ENCODE measurements around the gene RANBP17. TPM values are rescaled to one million over a fixed set of nuclear protein-coding genes. Genes with fewer than 3 reads are reported as not detected.

Gene RANBP17
- total and polyA plus RNA-seq, 2 donors (not counting 1 experiment from before 2014, with no cell fraction given), result 3.1 to 3.5 TPM

- Histone ChIP-seq H3K9ac (ENCODE audit: insufficient read depth, low read length) (no peak overlapping the region), H3K4me2 (ENCODE audit: extremely low read depth, insufficient read depth, low read length) (no peak overlapping the region), H2AFZ (ENCODE audit: low read length) (no peak overlapping the region), H3K27me3 (ENCODE audit: control insufficient read depth, insufficient read depth, low read length) (no peaks in the 10 kb centered on the region), H3K27ac (ENCODE audit: insufficient read depth, low read length) (no peak overlapping the region), H3K79me2 (ENCODE audit: control insufficient read depth, insufficient read depth, low read length) (no peaks in the 10 kb centered on the region), H4K20me1 (ENCODE audit: control insufficient read depth, extremely low read depth, insufficient read depth, low read length) (no peaks in the 10 kb centered on the region), H3K4me1 (ENCODE audit: control insufficient read depth, extremely low read depth, insufficient read depth, low read length) (no peaks in the 10 kb centered on the region), H3K9me3 (ENCODE audit: control insufficient read depth, insufficient read depth, low read depth, low read length) (no peaks in the 10 kb centered on the region), H3K36me3 (ENCODE audit: control insufficient read depth, insufficient read depth, low read length) (no peaks in the 10 kb centered on the region), H3K4me3 (replicated peaks in 1 of 4; ENCODE audit: control extremely low read depth in 1 of 4, insufficient read depth in 1 of 4, low read depth in 3 of 4, low read length in 4 of 4) (no peak overlapping the region)
- DNase-seq (ENCODE audit: low read depth in 2 of 2), result peak in 1 of 2 donors; percentile 24
- TF ChIP-seq EZH2 (IDR thresholded peaks at IDR 0.05; ENCODE audit: low read length, missing control alignments) (no peak), CTCF (conservative IDR thresholded peaks at IDR 0.05 in 1 of 2, IDR thresholded peaks at IDR 0.05 in 1 of 2; ENCODE audit: low read depth in 1 of 2, low read length in 2 of 2) (no peak)
Observed at GRCh38 chr5:171221916-171222315, 360.1 kb downstream of the RANBP17 start.

- no peaks in the 10 kb centered on the region for H3K79me2 ChIP-seq (ENCODE audit: control insufficient read depth, insufficient read depth, low read length)
- no peak for TF ChIP-seq CTCF (conservative IDR thresholded peaks at IDR 0.05 in 1 of 2, IDR thresholded peaks at IDR 0.05 in 1 of 2; ENCODE audit: low read depth in 1 of 2, low read length in 2 of 2)
- TF ChIP-seq EZH2 (IDR thresholded peaks at IDR 0.05; ENCODE audit: low read length, missing control alignments), result no peak
- H3K27me3 ChIP-seq (ENCODE audit: control insufficient read depth, insufficient read depth, low read length), result no peaks in the 10 kb centered on the region
- no peaks in the 10 kb centered on the region for H3K9me3 ChIP-seq (ENCODE audit: control insufficient read depth, insufficient read depth, low read depth, low read length)
- H2AFZ ChIP-seq (ENCODE audit: low read length), result no peak overlapping the region
- H3K27ac ChIP-seq (ENCODE audit: insufficient read depth, low read length), result no peak overlapping the region
- no peak overlapping the region for H3K4me3 ChIP-seq (replicated peaks in 1 of 4; ENCODE audit: control extremely low read depth in 1 of 4, insufficient read depth in 1 of 4, low read depth in 3 of 4, low read length in 4 of 4)
- no peaks in the 10 kb centered on the region for H4K20me1 ChIP-seq (ENCODE audit: control insufficient read depth, extremely low read depth, insufficient read depth, low read length)
- no peak for DNase-seq (ENCODE audit: low read depth in 2 of 2)
- H3K4me2 ChIP-seq (ENCODE audit: extremely low read depth, insufficient read depth, low read length), result no peak overlapping the region
- no peaks in the 10 kb centered on the region for H3K36me3 ChIP-seq (ENCODE audit: control insufficient read depth, insufficient read depth, low read length)
- H3K9ac ChIP-seq (ENCODE audit: insufficient read depth, low read length), result no peak overlapping the region
- H3K4me1 ChIP-seq (ENCODE audit: control insufficient read depth, extremely low read depth, insufficient read depth, low read length), result no peaks in the 10 kb centered on the region
Observed at GRCh38 chr5:171223927-171224326, 362.1 kb downstream of the RANBP17 start.

- no peaks in the 10 kb centered on the region for H3K27me3 ChIP-seq (ENCODE audit: control insufficient read depth, insufficient read depth, low read length)
- peak in 1 of 2 donors; percentile 9 for DNase-seq (ENCODE audit: low read depth in 2 of 2)
- no peaks in the 10 kb centered on the region for H4K20me1 ChIP-seq (ENCODE audit: control insufficient read depth, extremely low read depth, insufficient read depth, low read length)
- no peak overlapping the region for H3K9ac ChIP-seq (ENCODE audit: insufficient read depth, low read length)
- H3K36me3 ChIP-seq (ENCODE audit: control insufficient read depth, insufficient read depth, low read length), result no peaks in the 10 kb centered on the region
- H3K79me2 ChIP-seq (ENCODE audit: control insufficient read depth, insufficient read depth, low read length), result no peaks in the 10 kb centered on the region
- no peak overlapping the region for H2AFZ ChIP-seq (ENCODE audit: low read length)
- no peaks in the 10 kb centered on the region for H3K4me1 ChIP-seq (ENCODE audit: control insufficient read depth, extremely low read depth, insufficient read depth, low read length)
- H3K9me3 ChIP-seq (ENCODE audit: control insufficient read depth, insufficient read depth, low read depth, low read length), result no peaks in the 10 kb centered on the region
- TF ChIP-seq EZH2 (IDR thresholded peaks at IDR 0.05; ENCODE audit: low read length, missing control alignments), result no peak
- TF ChIP-seq CTCF (conservative IDR thresholded peaks at IDR 0.05 in 1 of 2, IDR thresholded peaks at IDR 0.05 in 1 of 2; ENCODE audit: low read depth in 1 of 2, low read length in 2 of 2), result peak in 1 of 2 donors; percentile 43
- H3K4me2 ChIP-seq (ENCODE audit: extremely low read depth, insufficient read depth, low read length), result no peak overlapping the region
- H3K4me3 ChIP-seq (replicated peaks in 1 of 4; ENCODE audit: control extremely low read depth in 1 of 4, insufficient read depth in 1 of 4, low read depth in 3 of 4, low read length in 4 of 4), result no peak overlapping the region
- no peak overlapping the region for H3K27ac ChIP-seq (ENCODE audit: insufficient read depth, low read length)
Observed at GRCh38 chr5:171226096-171226754, 364.4 kb downstream of the RANBP17 start.

Measured in fibroblast of lung (primary cell).